Measurements from ENCODE around the gene OSBPL5. TPM values are rescaled to one million over a fixed set of nuclear protein-coding genes. Genes with fewer than 3 reads are reported as not detected.

Gene OSBPL5
- total RNA-seq, 4 donors from 2014 or later, result 9.2 to 18.5 (median 14.0) TPM

- Histone ChIP-seq H3K27me3 (no peaks in the 10 kb centered on the region), H3K36me3 (peaks cover 0 to 14% of the 10 kb centered on the region in 2 donors), H3K4me3 (no peak overlapping the region), H3K9me3 (no peaks in the 10 kb centered on the region), H3K27ac (no peak overlapping the region), H3K4me1 (no peaks in the 10 kb centered on the region)
- DNase-seq (peak in 1 of 2 donors; percentile 11), ATAC-seq (no peak)
- TF ChIP-seq CTCF (IDR thresholded peaks at IDR 0.05 in 4 of 5, conservative IDR thresholded peaks at IDR 0.05 in 1 of 5) (no peak), POLR2A (IDR thresholded peaks at IDR 0.05) (no peak)
- intact Hi-C loops (cut with DNase I; ENCODE audit: low total_unique reads) (no loop called here), in situ Hi-C loops (cut with MboI; ENCODE audit: low sequenced_read_pairs in 4 of 4) (no loop called here)
Observed at GRCh38 chr11:3101921-3102640, 63.0 kb downstream of the OSBPL5 start.

- no peak for ATAC-seq
- no peak for DNase-seq
- H3K36me3 ChIP-seq, result peaks cover 0 to 4% of the 10 kb centered on the region in 2 donors
- intact Hi-C loops (cut with DNase I; ENCODE audit: low total_unique reads), result no loop called here
- in situ Hi-C loops (cut with MboI; ENCODE audit: low sequenced_read_pairs in 4 of 4), result loop anchor here in 2 of 4 donors (10.0 kb wide), 1 partner anchor 64 kb away; no protein-coding TSS in a partner anchor
- H3K27ac ChIP-seq, result no peak overlapping the region
- H3K4me3 ChIP-seq, result no peak overlapping the region
- no peaks in the 10 kb centered on the region for H3K9me3 ChIP-seq
- no peaks in the 10 kb centered on the region for H3K27me3 ChIP-seq
- TF ChIP-seq POLR2A (IDR thresholded peaks at IDR 0.05) (no peak), CTCF (IDR thresholded peaks at IDR 0.05 in 4 of 5, conservative IDR thresholded peaks at IDR 0.05 in 1 of 5) (no peak)
- H3K4me1 ChIP-seq, result peaks cover 0 to 9% of the 10 kb centered on the region in 2 donors
Observed at GRCh38 chr11:3099178-3099577, 65.9 kb downstream of the OSBPL5 start.

- H3K4me3 ChIP-seq, result no peak overlapping the region
- TF ChIP-seq POLR2A (IDR thresholded peaks at IDR 0.05), result no peak
- TF ChIP-seq CTCF (IDR thresholded peaks at IDR 0.05 in 4 of 5, conservative IDR thresholded peaks at IDR 0.05 in 1 of 5), result no peak
- H3K36me3 ChIP-seq, result peaks cover 0 to 4% of the 10 kb centered on the region in 2 donors
- in situ Hi-C loops (cut with MboI; ENCODE audit: low sequenced_read_pairs in 4 of 4), result loop anchor here in 2 of 4 donors (10.0 kb wide), 1 partner anchor 62 kb away; no protein-coding TSS in a partner anchor
- ATAC-seq (no peak), DNase-seq (no peak)
- intact Hi-C loops (cut with DNase I; ENCODE audit: low total_unique reads), result no loop called here
- H3K27ac ChIP-seq, result peak overlapping the region in 2 of 4 donors; percentile 63 to 67
- no peaks in the 10 kb centered on the region for H3K27me3 ChIP-seq
- H3K9me3 ChIP-seq, result no peaks in the 10 kb centered on the region
- peaks cover 0 to 10% of the 10 kb centered on the region in 2 donors for H3K4me1 ChIP-seq
Observed at GRCh38 chr11:3096909-3097530, 68.1 kb downstream of the OSBPL5 start.

GRCh38 chr11:3095712-3096361 lies 69.3 kb downstream of the OSBPL5 start:
- in situ Hi-C loops (cut with MboI; ENCODE audit: low sequenced_read_pairs in 4 of 4), result loop anchor here in 2 of 4 donors (10.0 kb wide), 1 partner anchor 61 kb away; no protein-coding TSS in a partner anchor
- peak in 1 of 2 donors; percentile 12 for DNase-seq

More at GRCh38 chr11:3095712-3096361, 69.3 kb downstream of the OSBPL5 start:
- peaks cover 0 to 12% of the 10 kb centered on the region in 2 donors for H3K4me1 ChIP-seq
- no peaks in the 10 kb centered on the region for H3K27me3 ChIP-seq
- H3K4me3 ChIP-seq, result no peak overlapping the region
- H3K27ac ChIP-seq, result peak overlapping the region; percentile 63 to 73 (median 66)
- intact Hi-C loops (cut with DNase I; ENCODE audit: low total_unique reads), result no loop called here
- TF ChIP-seq POLR2A (IDR thresholded peaks at IDR 0.05) (no peak), CTCF (IDR thresholded peaks at IDR 0.05 in 4 of 5, conservative IDR thresholded peaks at IDR 0.05 in 1 of 5) (no peak)
- H3K9me3 ChIP-seq, result no peaks in the 10 kb centered on the region
- H3K36me3 ChIP-seq, result peaks cover 0 to 4% of the 10 kb centered on the region in 2 donors
- ATAC-seq, result peak in 1 of 2 donors; percentile 31

Data from gastrocnemius medialis (tissue), 4 donors.